ENCODE results near the gene RHOB. TPM values are rescaled to one million over a fixed set of nuclear protein-coding genes. Genes with fewer than 3 reads are reported as not detected.
A peak's percentile ranks its signal among the peaks of the same experiment; 100 is the strongest.

RHOB gene
- total and polyA plus RNA-seq, 12 donors = 105 to 337 (median 159) TPM

- peak overlapping the region in 3 of 10 donors; percentile 2 to 64 (median 9) for H3K27ac ChIP-seq
- WGBS, 2 donors = 83% methylated on average over 7 of the region's 7 CpGs
- ATAC-seq (peak in 5 of 8 donors; percentile 36 to 81 (median 51)), DNase-seq (peak in 1 of 2 donors; percentile 42)
- H3K4me3 ChIP-seq = no peak overlapping the region
- intact Hi-C loops (cut with DNase I) = no loop called here
- peaks cover 0 to 5% (median 0%) of the 10 kb centered on the region in 11 donors for H3K9me3 ChIP-seq
- TF ChIP-seq CTCF (IDR thresholded peaks at IDR 0.05) = no peak
- H3K4me1 ChIP-seq = peaks cover 0 to 10% (median 0%) of the 10 kb centered on the region in 9 donors
- H3K27me3 ChIP-seq = no peaks in the 10 kb centered on the region
- H3K36me3 ChIP-seq = no peaks in the 10 kb centered on the region
Observed at GRCh38 chr2:20476950-20477349, 30.1 kb downstream of the RHOB start.

- no peak for DNase-seq
- Histone ChIP-seq H3K4me1 (peaks cover 0 to 23% (median 13%) of the 10 kb centered on the region in 9 donors), H3K9me3 (peaks cover 0 to 5% (median 0%) of the 10 kb centered on the region in 11 donors), H3K36me3 (no peaks in the 10 kb centered on the region), H3K4me3 (no peak overlapping the region), H3K27me3 (no peaks in the 10 kb centered on the region), H3K27ac (no peak overlapping the region)
- TF ChIP-seq CTCF (IDR thresholded peaks at IDR 0.05) = no peak
- intact Hi-C loops (cut with DNase I) = no loop called here
- no peak for ATAC-seq
- WGBS, 2 donors = 86 to 92% methylated on average over 7 of the region's 7 CpGs
Observed at GRCh38 chr2:20478961-20479360, 32.1 kb downstream of the RHOB start.

GRCh38 chr2:20479835-20480234 is 33.0 kb downstream of the RHOB start:
- TF ChIP-seq CTCF (IDR thresholded peaks at IDR 0.05) = no peak
- ATAC-seq = no peak
- DNase-seq = no peak
- H3K27ac ChIP-seq = no peak overlapping the region
- H3K4me3 ChIP-seq = no peak overlapping the region
- H3K9me3 ChIP-seq = peaks cover 0 to 5% (median 0%) of the 10 kb centered on the region in 11 donors
- peaks cover 0 to 26% (median 14%) of the 10 kb centered on the region in 9 donors for H3K4me1 ChIP-seq
- 86 to 94% methylated on average over 9 of the region's 9 CpGs for WGBS, 2 donors
- H3K27me3 ChIP-seq = no peaks in the 10 kb centered on the region
- no peaks in the 10 kb centered on the region for H3K36me3 ChIP-seq
- intact Hi-C loops (cut with DNase I) = loop anchor here in 1 of 10 donors (5.0 kb wide), 1 partner anchor 42 kb away; no protein-coding TSS in a partner anchor

- peaks cover 0 to 5% (median 0%) of the 10 kb centered on the region in 11 donors for H3K9me3 ChIP-seq
- no peak overlapping the region for H3K4me3 ChIP-seq
- TF ChIP-seq CTCF (IDR thresholded peaks at IDR 0.05) = no peak
- DNase-seq (no peak), ATAC-seq (no peak)
- no peak overlapping the region for H3K27ac ChIP-seq
- H3K4me1 ChIP-seq = peaks cover 0 to 32% (median 14%) of the 10 kb centered on the region in 9 donors
- WGBS, 2 donors = 88 to 92% methylated on average over 4 of the region's 4 CpGs
- intact Hi-C loops (cut with DNase I) = loop anchor here in 1 of 10 donors (5.0 kb wide), 1 partner anchor 41 kb away; no protein-coding TSS in a partner anchor
- no peaks in the 10 kb centered on the region for H3K27me3 ChIP-seq
- H3K36me3 ChIP-seq = no peaks in the 10 kb centered on the region
Observed at GRCh38 chr2:20480913-20481312, 34.0 kb downstream of the RHOB start.

Data from heart right ventricle (tissue), 16 donors.